Gastrocnemius medialis (tissue), 4 donors: ENCODE measurements around the gene RRP9.

Experiments
- CTCF ChIP-seq, 5 experiments: fragments of 450-650 bp in 3 of 5; fragments of 200-600 bp in 2 of 5; sonication (generic) in 2 of 5; IDR thresholded peaks in 4 of 5; conservative IDR thresholded peaks in 1 of 5; 1 replicate in 4 of 5; 2 replicates in 1 of 5; pipeline ENCODE4 v1.5.1; 2016 to 2019; ENCODE audit warnings: antibody characterized with exemption in 5 of 5, mild to moderate bottlenecking in 3 of 5, moderate library complexity in 3 of 5
- POLR2A ChIP-seq, 2 donors: fragments of 450-650 bp; IDR thresholded peaks; one replicate each; pipeline ENCODE4 v1.6.1; 2017; ENCODE audit warnings: antibody characterized with exemption in 2 of 2, mild to moderate bottlenecking in 2 of 2, moderate library complexity in 2 of 2

GRCh38 chr3:51968883-51969678 lies 27.4 kb upstream of the RRP9 start:
- TF ChIP-seq CTCF (IDR thresholded peaks at IDR 0.05 in 4 of 5, conservative IDR thresholded peaks at IDR 0.05 in 1 of 5) (no peak), POLR2A (IDR thresholded peaks at IDR 0.05) (no peak)
